GM18505 (cell line): Measurements from ENCODE around the gene RPL29.

Experiments used
- ATAC-seq: cut with Tn5 transposase; IDR thresholded peaks from one replicate; pipeline ENCODE4 v1.9.1; 2021; ENCODE audit not compliant: unreplicated experiment
- POLR2A ChIP-seq: IDR thresholded peaks from 4 replicates; pipeline ENCODE4 v1.6.1; 2011; ENCODE audit warnings: borderline replicate concordance; ENCODE audit not compliant: insufficient read depth, insufficient read length; ENCODE audit errors: extremely low read depth

The RPL29 gene

DNA sequence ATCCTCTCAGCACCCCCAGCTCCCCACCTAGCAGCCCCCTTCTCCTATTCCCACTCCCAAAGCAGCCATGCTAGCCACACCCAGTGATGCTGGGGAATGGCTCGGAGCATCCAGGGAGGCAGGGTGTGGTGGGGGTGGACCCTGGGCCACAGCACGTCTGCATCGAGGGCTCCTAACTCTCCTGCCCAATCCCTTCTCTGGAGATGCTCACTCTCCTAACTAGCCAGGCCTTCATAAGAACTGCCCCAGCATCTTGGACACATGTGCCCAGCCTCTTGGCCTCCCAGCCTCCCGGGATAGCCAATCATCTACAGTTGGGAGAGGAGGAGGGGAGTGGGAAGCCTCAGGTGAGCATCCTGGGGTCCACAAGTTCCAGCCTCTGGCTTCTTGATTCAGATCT is 31.2 kb downstream of the RPL29 start:
- no peak for ATAC-seq
- no peak for TF ChIP-seq POLR2A

DNA sequence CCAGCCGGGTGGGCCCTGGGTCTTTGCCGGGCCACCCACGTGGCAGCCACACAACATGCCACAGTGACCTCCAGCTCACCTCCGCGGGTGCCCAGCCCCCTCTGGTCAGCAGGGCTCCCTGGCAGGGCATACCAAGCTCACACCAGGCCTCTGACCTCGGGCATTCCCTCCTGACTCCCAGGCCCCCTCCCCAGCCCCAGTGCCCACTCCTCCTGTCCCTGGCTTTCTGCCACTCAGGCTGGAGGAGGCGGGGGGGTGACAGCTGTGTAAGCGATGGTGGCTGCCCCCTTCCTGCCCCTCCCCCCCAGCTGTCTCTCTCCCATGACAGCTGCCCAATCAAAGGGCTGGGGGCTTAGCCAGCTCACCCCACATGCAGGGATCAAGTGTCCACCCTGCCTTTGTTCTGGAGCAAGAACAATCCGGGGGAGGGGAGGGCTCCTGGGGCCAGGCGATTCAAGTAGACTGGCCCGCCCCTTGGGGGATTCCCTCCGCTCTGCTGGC is 31.7 kb downstream of the RPL29 start:
- TF ChIP-seq POLR2A = no peak
- ATAC-seq = no peak

DNA sequence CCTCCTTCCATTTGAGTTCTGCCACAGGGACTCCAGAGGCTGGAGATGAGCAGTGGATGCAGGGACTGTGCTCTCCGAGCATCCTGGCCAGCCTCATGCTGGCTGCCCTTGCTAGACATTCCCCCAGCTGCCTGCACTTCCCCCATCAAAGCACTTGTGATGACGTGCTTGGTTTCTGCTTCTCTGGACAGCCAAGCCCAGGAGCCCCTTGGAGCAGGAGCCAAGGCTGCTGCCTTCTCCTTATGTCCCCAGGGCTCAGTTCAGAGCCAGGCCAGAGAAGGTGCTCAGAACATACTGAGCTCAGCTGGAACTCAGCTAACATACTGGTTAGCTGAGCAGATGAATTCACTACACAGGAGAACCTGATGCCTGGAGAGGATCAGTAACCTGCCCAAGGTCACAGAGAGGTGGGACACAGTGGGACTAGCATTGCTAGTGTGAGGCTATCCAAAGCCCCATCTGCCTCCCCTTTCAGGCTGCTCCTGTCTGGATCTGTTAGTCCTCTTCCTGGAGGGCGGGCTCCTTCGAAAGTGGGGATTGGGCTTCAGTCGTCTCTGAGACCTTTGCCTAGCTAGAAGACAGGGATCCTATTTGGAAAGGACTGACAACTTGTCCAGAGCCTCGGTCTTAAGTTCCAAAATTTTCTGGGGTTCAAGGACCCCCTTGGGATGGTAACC is 32.7 kb downstream of the RPL29 start:
- ATAC-seq = no peak
- no peak for TF ChIP-seq POLR2A

DNA sequence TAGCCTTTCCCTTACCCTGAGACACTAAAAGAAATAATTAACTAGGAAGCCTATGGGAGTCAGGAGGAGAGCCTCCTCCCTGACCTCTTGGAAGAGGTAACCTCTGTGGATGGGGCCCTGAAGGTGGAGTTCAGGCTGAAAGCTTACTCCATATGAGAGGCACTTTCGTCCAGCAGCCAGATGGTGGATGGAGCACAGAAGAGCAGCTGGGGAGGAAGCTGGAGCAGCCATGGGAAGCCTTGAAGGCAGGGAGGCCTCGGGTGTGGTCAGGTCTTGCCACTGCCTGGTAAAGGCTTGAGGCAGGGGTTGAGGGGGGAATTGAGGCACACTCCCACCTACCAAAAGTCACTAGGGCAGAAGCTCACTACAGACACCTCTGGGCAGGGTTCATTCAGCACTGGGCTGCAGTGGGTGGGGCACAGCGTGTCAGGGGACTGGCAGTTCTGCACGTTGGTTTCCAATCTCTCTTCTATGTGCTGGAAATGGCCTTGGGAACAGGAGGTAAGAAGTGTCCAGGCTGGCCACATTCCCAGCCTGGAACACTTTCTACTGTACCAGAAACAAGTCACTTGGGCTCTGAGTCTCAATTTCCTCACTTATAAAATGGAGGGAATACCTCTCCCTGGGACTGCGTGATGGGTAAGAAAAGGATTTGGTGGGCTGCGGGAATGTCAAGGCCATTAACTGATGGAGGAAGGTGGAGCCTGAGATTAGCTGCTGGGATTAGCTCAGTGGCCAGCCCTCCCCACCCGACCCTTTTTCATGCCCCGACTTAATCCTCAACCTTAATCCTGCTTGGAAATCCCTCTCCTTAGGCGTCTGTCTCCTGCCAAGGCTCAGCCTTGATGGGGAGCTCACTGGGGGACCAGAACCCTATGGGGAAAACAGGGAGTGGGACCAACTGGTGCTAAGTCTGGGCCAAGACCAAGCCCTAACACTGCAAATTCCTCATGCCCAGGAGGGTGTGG is 33.8 kb downstream of the RPL29 start:
- no peak for TF ChIP-seq POLR2A
- no peak for ATAC-seq

DNA sequence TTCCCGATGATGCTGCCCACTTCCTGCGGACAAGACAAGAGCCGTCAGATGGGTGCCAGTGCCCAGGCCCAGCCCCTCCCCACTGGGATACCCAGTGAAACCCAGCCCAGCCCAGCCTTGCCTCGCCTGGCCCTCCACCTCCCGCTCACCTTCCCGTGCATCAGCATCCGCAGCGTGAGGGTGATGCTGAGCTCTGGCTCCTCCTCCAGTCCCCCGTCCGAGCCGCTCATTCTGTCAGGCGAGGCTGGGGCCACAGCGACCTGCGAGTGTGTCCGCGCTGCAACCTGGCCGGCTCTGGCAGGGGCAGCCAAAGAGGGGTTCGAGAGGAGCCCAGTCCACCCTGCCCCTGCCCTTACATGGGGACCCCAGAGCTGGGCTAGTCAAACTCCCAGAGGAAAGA is 34.7 kb downstream of the RPL29 start:
- no peak for TF ChIP-seq POLR2A
- ATAC-seq = no peak

DNA sequence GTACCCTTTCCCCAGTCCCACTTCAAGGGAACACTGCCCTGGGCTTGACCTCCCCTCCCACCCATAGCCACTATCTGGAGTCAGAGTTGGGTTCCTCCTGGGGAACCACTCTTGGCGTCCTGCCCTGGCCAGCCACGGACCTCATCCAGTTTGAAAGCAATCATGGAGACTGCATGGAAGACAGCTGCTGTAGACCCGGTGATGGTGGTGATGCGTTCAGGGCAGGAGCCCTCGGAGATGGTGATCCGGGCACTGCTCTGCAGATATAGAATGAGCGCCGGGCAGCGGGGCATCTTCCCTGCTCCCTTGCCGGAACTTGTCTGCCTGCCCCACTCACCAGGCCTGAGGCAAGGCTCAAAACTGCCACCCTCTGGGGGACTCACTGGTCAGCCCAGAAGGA is 35.3 kb downstream of the RPL29 start:
- TF ChIP-seq POLR2A = no peak
- ATAC-seq = no peak

DNA sequence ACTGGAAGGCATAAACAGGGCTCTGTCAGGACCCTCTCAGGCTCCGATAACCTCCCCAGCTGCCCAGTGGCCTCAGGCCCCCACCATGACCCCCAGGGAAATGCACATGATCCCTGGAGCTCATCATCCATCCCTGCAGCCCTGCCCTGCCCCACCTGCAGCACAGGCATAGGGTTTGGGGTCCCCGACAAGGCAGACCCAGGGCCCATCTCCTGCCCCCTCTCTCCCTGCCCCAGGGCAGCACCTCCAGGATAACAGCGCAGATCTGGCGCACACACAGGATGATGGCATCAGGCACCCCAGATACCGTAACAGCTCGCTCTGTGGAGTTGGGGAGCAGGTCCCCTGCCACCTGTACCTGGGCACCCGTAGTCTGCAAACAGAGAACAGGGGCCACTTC is 36.0 kb downstream of the RPL29 start:
- no peak for TF ChIP-seq POLR2A
- no peak for ATAC-seq

DNA sequence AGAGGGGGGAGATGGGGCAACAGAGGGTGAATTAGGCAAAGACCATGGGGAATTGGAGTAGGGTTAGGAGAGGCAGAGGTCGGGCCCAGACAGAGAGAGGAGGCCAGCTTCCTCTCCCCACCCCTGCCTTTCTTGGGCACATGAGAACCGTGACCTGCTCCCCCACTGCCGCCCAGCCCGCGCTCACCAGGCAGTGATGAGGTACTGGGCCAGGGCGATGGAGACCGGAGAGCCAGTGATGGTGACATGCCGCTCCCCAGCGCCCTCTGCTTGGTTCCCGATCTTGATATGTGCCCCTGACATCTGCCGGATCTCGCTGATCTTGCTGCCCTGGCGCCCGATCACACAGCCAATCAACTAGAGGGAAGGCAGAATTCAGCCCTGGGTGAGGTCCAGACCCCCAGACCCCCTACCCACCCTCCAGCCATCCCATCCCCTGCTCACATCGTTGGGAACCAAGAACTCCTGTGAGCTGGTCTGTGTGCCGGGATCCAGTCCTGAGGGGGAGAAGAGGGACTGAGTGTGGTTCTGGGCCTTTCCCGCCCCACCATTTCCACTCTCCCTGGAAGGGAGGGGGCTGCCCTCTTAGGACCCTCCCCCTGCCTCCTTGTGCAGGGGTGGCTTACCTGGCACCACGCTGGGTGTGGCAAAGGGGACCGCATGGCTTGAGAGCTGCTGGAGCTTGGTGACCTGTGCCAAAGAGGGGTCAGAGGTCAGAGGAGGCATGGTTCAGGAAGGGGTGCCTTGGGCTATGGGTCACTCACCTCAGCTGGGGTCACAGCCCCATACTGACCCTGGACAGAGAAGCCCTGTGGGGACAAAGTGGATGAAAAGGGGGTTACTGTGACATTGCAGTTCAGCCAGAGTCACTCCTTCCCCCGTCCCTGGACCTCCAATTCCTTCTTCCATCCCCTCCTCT is 36.8 kb downstream of the RPL29 start:
- no peak for ATAC-seq
- no peak for TF ChIP-seq POLR2A

DNA sequence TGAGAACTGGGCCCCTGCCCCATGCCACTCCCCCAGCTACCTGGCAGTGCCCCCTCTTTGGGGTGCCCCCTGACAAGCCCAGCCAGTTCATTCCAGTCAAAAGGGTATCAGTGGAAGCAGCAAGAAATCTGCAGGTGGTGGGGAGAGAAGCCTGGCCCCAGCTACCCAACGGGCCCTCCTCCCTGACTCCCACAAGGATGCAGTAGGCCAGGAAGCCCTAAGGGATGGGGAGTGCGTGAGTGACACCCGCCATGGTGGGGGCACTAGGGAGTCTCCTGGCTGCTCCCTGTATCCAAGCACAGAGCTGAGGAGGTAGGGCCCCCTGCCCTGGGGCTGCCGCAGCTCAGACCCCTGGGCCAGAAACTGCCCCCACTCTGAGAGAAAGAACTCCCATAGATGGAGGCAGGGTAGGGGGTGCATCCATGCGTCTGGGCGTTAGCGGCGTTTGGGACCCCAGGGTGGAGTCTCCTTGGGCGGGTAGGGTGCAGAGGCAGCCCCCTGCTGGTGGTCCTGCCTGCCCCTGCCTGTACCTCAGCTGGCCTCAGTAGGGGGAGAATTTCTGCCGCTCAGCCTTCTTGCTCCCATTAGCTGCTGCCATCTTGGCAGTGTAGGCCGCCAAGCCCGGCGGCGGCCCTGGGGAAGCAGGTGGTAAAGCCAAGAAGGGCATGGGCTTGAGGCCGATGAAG is 38.0 kb downstream of the RPL29 start:
- no peak for TF ChIP-seq POLR2A

DNA sequence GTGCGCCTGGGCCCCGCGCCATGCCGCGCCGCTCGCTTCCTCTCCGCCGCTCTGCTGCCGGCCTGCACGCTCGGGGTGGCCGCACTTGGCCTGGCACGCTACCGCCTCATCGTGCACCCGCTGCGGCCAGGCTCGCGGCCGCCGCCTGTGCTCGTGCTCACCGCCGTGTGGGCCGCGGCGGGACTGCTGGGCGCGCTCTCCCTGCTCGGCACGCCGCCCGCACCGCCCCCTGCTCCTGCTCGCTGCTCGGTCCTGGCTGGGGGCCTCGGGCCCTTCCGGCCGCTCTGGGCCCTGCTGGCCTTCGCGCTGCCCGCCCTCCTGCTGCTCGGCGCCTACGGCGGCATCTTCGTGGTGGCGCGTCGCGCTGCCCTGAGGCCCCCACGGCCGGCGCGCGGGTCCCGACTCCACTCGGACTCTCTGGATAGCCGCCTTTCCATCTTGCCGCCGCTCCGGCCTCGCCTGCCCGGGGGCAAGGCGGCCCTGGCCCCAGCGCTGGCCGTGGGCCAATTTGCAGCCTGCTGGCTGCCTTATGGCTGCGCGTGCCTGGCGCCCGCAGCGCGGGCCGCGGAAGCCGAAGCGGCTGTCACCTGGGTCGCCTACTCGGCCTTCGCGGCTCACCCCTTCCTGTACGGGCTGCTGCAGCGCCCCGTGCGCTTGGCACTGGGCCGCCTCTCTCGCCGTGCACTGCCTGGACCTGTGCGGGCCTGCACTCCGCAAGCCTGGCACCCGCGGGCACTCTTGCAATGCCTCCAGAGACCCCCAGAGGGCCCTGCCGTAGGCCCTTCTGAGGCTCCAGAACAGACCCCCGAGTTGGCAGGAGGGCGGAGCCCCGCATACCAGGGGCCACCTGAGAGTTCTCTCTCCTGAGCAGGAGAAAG is 39.6 kb downstream of the RPL29 start:
- ATAC-seq = no peak
- no peak for TF ChIP-seq POLR2A

More for the DNA sequence above, 38.0 kb downstream of the RPL29 start:
- no peak for ATAC-seq

DNA sequence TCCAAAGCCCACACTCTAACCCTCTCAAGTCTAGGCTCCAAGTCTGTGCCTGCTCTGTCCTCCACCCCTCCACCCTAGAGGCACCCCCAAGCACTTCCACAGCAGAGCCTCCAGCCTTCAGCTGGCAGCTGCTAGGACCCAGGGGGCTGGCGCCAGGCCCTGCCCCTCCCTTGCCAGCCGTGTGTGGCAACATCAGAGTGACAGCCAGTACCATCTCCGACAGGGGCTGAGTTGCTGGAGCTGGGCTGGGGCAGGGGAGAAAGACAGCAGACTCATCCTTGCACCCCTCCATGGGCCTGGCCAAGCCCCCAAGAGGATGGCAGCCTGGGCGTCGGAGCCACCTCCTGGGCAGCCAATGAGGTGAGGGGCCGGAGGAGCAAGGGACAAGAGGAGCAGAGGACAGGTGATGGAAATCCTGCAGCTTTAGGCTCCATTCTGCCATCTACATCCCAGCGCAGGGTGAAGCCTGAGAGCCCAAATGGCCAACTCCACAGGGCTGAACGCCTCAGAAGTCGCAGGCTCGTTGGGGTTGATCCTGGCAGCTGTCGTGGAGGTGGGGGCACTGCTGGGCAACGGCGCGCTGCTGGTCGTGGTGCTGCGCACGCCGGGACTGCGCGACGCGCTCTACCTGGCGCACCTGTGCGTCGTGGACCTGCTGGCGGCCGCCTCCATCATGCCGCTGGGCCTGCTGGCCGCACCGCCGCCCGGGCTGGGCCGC is 40.4 kb downstream of the RPL29 start, which contains the start of gene GPR62:
Gene GPR62 (plus strand): TSS at position 207 of the 718 bp plus-strand sequence. CDS start 272 bp downstream, at position 479.
- ATAC-seq = no peak
- TF ChIP-seq POLR2A = no peak
